ENCODE results near the gene ITGB1.

- TF ChIP-seq CTCF (IDR thresholded peaks at IDR 0.05) (no peak), POLR2A (IDR thresholded peaks at IDR 0.05) (no peak)
These were observed 44.0 kb upstream of the ITGB1 start for GRCh38 chr10:33001908-33002492.

All from heart left ventricle (tissue), 13 donors.